Measurements from ENCODE around the gene DSTN. TPM values are rescaled to one million over a fixed set of nuclear protein-coding genes. Genes with fewer than 3 reads are reported as not detected.
A peak's percentile ranks its signal among the peaks of the same experiment; 100 is the strongest.

The DSTN gene
- total RNA-seq, 1 experiment from 2014 or later: 412 TPM

DNA sequence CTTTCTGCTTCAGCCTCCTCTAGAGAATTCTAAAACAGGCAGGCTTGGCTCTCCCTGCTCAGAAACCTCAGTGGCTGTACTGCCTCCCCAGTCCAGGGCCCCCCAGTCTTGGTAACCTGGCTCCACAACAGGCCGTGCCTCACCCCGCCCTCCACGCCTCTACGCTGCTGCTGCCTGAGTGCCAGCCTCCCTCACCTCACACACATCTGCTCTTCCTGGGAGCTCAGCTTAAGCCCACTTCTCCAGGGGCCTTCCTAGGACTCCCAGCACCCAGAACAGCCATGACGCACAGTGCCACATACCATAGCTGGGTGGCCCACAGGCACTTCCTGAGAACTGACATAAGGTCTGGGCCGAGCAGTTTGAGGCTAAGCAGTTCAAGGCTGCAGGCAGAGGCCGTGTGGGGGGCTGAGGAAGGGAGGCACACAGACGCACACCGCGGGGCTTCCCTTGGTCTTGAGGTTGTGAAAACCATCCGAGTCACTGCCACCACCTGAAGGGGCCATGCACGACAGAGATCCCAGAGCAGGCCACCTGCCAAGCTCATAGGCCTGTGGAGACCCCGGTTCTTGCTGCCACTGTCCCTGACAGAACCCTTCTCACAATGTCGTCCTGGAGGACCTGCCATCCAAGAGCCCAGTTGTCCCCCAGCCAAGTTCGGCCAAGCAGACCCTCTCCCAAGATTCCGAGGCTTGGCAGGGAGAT is 42.6 kb downstream of the DSTN start:
- Histone ChIP-seq H3K36me3 (ENCODE audit: control insufficient read depth, insufficient read depth, low read length) (peaks cover 7% of the 10 kb centered on the region), H3K27me3 (ENCODE audit: control insufficient read depth, insufficient read depth, low read length) (no peaks in the 10 kb centered on the region), H3K27ac (ENCODE audit: low read length) (peak overlapping the region; percentile 74), H3K4me1 (ENCODE audit: control insufficient read depth, insufficient read depth, low read length) (peaks cover 56% of the 10 kb centered on the region), H3K4me3 (ENCODE audit: low read depth in 2 of 2, low read length in 2 of 2) (no peak overlapping the region), H3K9me3 (ENCODE audit: control insufficient read depth, insufficient read depth, low read depth, low read length) (no peaks in the 10 kb centered on the region)
- intact Hi-C loops (cut with micrococcal nuclease; ENCODE audit: unreplicated experiment): no loop called here
- BruUV-seq (replicated peaks): no TSS peak
- TF ChIP-seq TCF7L2 (IDR thresholded peaks at IDR 0.05; ENCODE audit: low read depth, low read length): no peak
- peak; percentile 28; the same call in 1 of the 2 replicates for TF ChIP-seq POLR2AphosphoS5 (IDR thresholded peaks at IDR 0.05; ENCODE audit: low read depth, low read length)
- DNase-seq (ENCODE audit: low read depth, low spot score) (no peak), ATAC-seq (peak; percentile 35)
- ChIA-PET CTCF (no interaction called here), POLR2A (no interaction called here)
- in situ Hi-C loops (cut with HindIII; ENCODE audit: low pct_unique_long_range_greater_than_20kb, low sequenced_read_pairs): no loop called here

- Histone ChIP-seq H3K9me3 (ENCODE audit: control insufficient read depth, insufficient read depth, low read depth, low read length) (no peaks in the 10 kb centered on the region), H3K4me3 (ENCODE audit: low read depth in 2 of 2, low read length in 2 of 2) (no peak overlapping the region), H3K27me3 (ENCODE audit: control insufficient read depth, insufficient read depth, low read length) (no peaks in the 10 kb centered on the region), H3K36me3 (ENCODE audit: control insufficient read depth, insufficient read depth, low read length) (peaks cover 2% of the 10 kb centered on the region), H3K4me1 (ENCODE audit: control insufficient read depth, insufficient read depth, low read length) (peaks cover 58% of the 10 kb centered on the region), H3K27ac (ENCODE audit: low read length) (peak overlapping the region; percentile 74)
- ChIA-PET CTCF (interaction anchor here (0.6 kb wide), 1 partner anchor 37 kb away, joined by 5 read pairs; no protein-coding TSS in a partner anchor), POLR2A (interaction anchor here (0.5 kb wide), 1 partner anchor 17 kb away, joined by 9 read pairs; no protein-coding TSS in a partner anchor)
- ATAC-seq (no peak), DNase-seq (ENCODE audit: low read depth, low spot score) (no peak)
- BruUV-seq (replicated peaks): no TSS peak
- intact Hi-C loops (cut with micrococcal nuclease; ENCODE audit: unreplicated experiment): no loop called here
- in situ Hi-C loops (cut with HindIII; ENCODE audit: low pct_unique_long_range_greater_than_20kb, low sequenced_read_pairs): no loop called here
- TF ChIP-seq, protein P1, sequence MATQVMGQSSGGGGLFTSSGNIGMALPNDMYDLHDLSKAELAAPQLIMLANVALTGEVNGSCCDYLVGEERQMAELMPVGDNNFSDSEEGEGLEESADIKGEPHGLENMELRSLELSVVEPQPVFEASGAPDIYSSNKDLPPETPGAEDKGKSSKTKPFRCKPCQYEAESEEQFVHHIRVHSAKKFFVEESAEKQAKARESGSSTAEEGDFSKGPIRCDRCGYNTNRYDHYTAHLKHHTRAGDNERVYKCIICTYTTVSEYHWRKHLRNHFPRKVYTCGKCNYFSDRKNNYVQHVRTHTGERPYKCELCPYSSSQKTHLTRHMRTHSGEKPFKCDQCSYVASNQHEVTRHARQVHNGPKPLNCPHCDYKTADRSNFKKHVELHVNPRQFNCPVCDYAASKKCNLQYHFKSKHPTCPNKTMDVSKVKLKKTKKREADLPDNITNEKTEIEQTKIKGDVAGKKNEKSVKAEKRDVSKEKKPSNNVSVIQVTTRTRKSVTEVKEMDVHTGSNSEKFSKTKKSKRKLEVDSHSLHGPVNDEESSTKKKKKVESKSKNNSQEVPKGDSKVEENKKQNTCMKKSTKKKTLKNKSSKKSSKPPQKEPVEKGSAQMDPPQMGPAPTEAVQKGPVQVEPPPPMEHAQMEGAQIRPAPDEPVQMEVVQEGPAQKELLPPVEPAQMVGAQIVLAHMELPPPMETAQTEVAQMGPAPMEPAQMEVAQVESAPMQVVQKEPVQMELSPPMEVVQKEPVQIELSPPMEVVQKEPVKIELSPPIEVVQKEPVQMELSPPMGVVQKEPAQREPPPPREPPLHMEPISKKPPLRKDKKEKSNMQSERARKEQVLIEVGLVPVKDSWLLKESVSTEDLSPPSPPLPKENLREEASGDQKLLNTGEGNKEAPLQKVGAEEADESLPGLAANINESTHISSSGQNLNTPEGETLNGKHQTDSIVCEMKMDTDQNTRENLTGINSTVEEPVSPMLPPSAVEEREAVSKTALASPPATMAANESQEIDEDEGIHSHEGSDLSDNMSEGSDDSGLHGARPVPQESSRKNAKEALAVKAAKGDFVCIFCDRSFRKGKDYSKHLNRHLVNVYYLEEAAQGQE (IDR thresholded peaks at IDR 0.05; ENCODE audit: insufficient read depth in 1 of 2, low read depth in 2 of 2, low read length in 1 of 2): no peak
- TF ChIP-seq SIN3A (IDR thresholded peaks at IDR 0.05; ENCODE audit: borderline replicate concordance, insufficient read depth, low read depth, low read length): no peak
- TF ChIP-seq POLR2AphosphoS5 (IDR thresholded peaks at IDR 0.05; ENCODE audit: low read depth, low read length): no peak
- TF ChIP-seq CTCF (IDR thresholded peaks at IDR 0.05): no peak
Measured at GRCh38 chr20:17612992-17613327, 43.1 kb downstream of the DSTN start.

Measured in Panc1 (cell line).